ENCODE results near the gene MRPL38. TPM values are rescaled to one million over a fixed set of nuclear protein-coding genes. Genes with fewer than 3 reads are reported as not detected.
"Not testable (repeated sequence)": the region's sequence is repeated elsewhere in the genome, so short reads cannot be mapped to it uniquely, and the experiment has no call there.

The MRPL38 gene
- total RNA-seq, 1 donor from 2014 or later, result 65.6 TPM

DNA sequence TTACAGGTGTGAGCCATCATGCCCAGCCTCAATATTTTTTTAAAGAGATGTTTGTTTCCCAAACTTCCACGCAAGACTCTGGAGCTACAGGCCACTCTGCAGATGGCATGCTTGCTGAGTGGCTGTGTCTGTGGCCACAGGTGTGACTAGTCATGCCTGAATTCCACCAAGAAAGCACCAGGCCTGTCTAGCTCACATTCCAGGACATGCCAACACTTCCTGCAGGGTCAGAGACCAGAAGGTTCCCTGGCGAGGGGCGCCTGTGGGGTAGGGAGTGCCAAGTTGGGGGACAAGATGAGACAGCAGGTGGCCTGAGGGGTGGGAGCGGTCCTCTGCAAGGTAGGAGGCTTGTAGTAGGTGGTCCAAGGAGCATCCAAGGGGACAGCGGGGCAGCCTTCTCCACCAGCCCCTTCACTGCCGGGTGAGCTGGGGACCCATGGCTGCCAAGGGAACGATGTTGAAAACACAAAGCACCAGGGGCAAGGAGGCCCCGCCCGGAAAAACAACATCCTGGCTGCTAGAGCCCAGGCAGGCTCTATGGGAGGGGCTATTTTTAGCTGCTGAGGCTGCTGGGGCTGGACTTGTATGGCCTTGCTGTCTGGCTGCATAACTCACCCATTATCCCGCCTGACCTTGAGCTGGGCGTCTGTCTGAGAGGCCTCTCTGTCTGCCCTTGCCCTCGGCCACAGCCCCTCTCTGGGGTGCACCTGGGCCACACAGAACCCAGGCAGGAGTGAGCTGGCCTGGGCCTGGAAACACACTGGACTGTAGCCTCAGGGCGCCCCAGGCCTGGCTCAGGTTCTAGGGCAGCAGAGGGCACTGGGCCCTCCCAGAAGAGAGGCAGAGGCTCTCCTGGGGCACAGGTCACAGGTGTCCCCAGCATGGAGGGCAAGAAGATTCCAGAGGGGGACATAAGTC lies 32.0 kb downstream of the MRPL38 start:
- H3K36me3 ChIP-seq (ENCODE audit: insufficient read depth, low read length), result no peaks in the 10 kb centered on the region
- H3K27ac ChIP-seq (ENCODE audit: low read depth, low read length), result peak overlapping the region; percentile 52
- no peaks in the 10 kb centered on the region for H3K9me3 ChIP-seq (ENCODE audit: insufficient read depth, low read depth, low read length)
- H3K9ac ChIP-seq (ENCODE audit: low read length), result peak overlapping the region; percentile 56
- H3K4me2 ChIP-seq (ENCODE audit: low read length), result peak overlapping the region; percentile 60
- H3K27ac Mint-ChIP-seq (ENCODE audit: unreplicated experiment), result peak overlapping the region; percentile 85
- no peaks in the 10 kb centered on the region for H3K27me3 Mint-ChIP-seq (ENCODE audit: low read depth, unreplicated experiment)
- no peak for TF ChIP-seq EZH2 (IDR thresholded peaks at IDR 0.05; ENCODE audit: insufficient read depth, low read length)
- TF ChIP-seq, protein P1, sequence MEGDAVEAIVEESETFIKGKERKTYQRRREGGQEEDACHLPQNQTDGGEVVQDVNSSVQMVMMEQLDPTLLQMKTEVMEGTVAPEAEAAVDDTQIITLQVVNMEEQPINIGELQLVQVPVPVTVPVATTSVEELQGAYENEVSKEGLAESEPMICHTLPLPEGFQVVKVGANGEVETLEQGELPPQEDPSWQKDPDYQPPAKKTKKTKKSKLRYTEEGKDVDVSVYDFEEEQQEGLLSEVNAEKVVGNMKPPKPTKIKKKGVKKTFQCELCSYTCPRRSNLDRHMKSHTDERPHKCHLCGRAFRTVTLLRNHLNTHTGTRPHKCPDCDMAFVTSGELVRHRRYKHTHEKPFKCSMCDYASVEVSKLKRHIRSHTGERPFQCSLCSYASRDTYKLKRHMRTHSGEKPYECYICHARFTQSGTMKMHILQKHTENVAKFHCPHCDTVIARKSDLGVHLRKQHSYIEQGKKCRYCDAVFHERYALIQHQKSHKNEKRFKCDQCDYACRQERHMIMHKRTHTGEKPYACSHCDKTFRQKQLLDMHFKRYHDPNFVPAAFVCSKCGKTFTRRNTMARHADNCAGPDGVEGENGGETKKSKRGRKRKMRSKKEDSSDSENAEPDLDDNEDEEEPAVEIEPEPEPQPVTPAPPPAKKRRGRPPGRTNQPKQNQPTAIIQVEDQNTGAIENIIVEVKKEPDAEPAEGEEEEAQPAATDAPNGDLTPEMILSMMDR (IDR thresholded peaks at IDR 0.05; ENCODE audit: insufficient read depth, low read depth, low read length), result no peak
- H3K4me3 Mint-ChIP-seq (ENCODE audit: unreplicated experiment), result no peak overlapping the region
- peak overlapping the region; percentile 5 for H3K4me3 ChIP-seq (ENCODE audit: insufficient read depth, low read depth, low read length)
- peaks cover 43% of the 10 kb centered on the region for H3K4me1 ChIP-seq (ENCODE audit: insufficient read depth, low read length)
- H2AFZ ChIP-seq (ENCODE audit: low read depth, low read length), result peak overlapping the region; percentile 59
- H3K27me3 ChIP-seq (ENCODE audit: insufficient read depth, low read length), result no peaks in the 10 kb centered on the region
- peaks cover 2% of the 10 kb centered on the region for H3K36me3 Mint-ChIP-seq (ENCODE audit: low read depth, unreplicated experiment)
- H3K79me2 ChIP-seq (ENCODE audit: insufficient read depth, low read length), result no peaks in the 10 kb centered on the region
- H4K20me1 ChIP-seq (ENCODE audit: insufficient read depth, low read length), result peaks cover 4% of the 10 kb centered on the region
- no peak for FAIRE-seq
- peaks cover 13% of the 10 kb centered on the region for H3K4me1 Mint-ChIP-seq (ENCODE audit: low read depth, unreplicated experiment)
- DNase-seq (ENCODE audit: low read depth), result peak; percentile 56
- H3K9me3 Mint-ChIP-seq (ENCODE audit: unreplicated experiment), result no peaks in the 10 kb centered on the region

DNA sequence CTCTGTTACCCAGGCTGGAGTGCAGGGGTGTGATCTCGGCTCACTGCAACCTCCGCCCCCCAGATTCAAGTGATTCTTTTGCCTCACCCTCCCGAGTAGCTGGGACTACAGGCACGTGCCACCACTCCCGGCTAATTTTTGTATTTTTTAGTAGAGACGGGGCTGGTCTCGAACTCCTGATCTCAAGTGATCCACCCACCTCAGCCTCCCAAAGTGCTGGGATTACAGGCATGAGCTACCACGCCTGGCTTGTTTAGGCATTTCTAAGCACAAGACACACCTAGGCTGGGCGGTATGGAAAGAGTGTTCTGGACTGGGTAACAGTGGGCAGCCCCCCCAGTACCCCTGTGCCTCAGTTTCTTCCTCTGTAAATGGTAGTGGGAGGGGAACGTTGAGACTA lies 34.5 kb downstream of the MRPL38 start:
- Histone ChIP-seq H2AFZ (ENCODE audit: low read depth, low read length) (peak overlapping the region; percentile 49), H3K4me1 (ENCODE audit: insufficient read depth, low read length) (peaks cover 20% of the 10 kb centered on the region)
- not testable (repeated sequence) for H3K4me1 Mint-ChIP-seq (ENCODE audit: low read depth, unreplicated experiment); H3K9me3 ChIP-seq (ENCODE audit: insufficient read depth, low read depth, low read length); H3K27ac ChIP-seq (ENCODE audit: low read depth, low read length); H3K4me2 ChIP-seq (ENCODE audit: low read length); H3K27me3 Mint-ChIP-seq (ENCODE audit: low read depth, unreplicated experiment); H3K36me3 ChIP-seq (ENCODE audit: insufficient read depth, low read length); H4K20me1 ChIP-seq (ENCODE audit: insufficient read depth, low read length); H3K9ac ChIP-seq (ENCODE audit: low read length); H3K36me3 Mint-ChIP-seq (ENCODE audit: low read depth, unreplicated experiment); H3K27me3 ChIP-seq (ENCODE audit: insufficient read depth, low read length); H3K4me3 ChIP-seq (ENCODE audit: insufficient read depth, low read depth, low read length); H3K4me3 Mint-ChIP-seq (ENCODE audit: unreplicated experiment); H3K79me2 ChIP-seq (ENCODE audit: insufficient read depth, low read length); H3K9me3 Mint-ChIP-seq (ENCODE audit: unreplicated experiment); DNase-seq (ENCODE audit: low read depth); H3K27ac Mint-ChIP-seq (ENCODE audit: unreplicated experiment); FAIRE-seq

DNA sequence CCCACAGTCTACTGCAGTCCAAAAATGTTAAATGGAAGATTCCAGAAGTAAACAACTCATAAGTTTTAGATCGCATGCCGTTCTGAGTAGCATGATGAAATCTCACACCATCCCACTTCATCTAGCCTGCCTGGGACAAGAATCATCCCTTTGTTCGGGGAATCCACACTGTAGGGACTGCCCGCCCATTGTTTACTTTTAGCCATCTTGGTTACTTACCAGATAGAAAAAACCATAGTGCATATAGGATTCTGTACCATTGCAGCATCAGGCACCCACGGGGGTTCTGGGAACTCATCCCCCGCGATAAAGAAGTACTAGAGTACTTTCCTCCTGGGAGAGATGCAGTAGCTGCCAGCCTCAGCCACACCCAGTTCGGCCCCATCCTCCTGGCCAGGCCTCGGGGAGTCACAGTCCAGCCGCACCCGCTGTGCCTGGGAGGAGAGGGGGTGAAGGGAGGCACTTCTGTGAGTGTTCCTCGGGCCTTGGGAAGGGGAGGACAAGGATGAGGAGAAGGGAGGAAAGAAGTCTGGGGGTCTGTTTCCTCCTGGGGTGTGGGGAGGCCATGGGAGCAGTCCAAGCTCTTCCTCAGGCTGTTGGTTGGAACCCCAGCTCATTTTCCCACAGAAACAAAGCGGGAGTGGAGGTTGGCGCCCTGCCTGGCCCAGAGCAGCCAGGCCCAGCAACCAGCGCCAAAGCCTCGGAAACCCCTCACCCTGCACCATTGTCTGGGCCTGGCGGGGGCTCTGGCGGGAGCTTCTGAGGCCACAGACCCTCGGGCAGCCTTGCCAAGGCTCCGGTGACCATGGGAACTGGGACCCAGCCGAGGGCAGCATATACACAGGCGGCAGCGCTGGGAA lies 35.2 kb downstream of the MRPL38 start:
- no peak overlapping the region for H3K4me3 Mint-ChIP-seq (ENCODE audit: unreplicated experiment)

DNA sequence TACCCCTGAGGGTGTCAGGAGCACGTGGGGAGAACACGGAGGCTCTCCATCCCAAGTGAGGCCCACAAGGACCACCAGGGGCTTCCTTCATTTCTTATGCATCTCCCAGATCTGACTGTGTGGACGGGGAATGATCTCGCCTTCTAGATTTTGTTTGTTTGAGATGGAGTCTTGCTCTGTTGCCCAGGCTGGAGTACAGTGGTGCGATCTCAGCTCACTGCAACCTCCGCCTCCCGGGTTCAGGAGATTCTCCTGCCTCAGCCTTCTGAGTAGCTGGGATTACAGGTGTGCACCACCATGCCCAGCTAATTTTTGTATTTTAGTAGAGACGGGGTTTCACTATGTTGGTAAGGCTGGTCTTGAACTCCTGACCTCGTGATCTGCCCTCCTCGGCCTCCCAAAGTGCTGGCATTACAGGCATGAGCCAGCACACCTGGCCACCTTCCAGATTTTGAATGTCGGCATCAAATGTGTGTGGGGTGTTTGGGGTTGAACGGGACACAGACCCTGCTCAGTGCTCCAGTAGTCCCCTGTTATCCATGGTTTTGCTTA lies 35.9 kb downstream of the MRPL38 start:
- not testable (repeated sequence) for H3K27ac ChIP-seq (ENCODE audit: low read depth, low read length); H3K4me1 Mint-ChIP-seq (ENCODE audit: low read depth, unreplicated experiment)

More for the DNA sequence above, 35.2 kb downstream of the MRPL38 start:
- FAIRE-seq (no peak), DNase-seq (ENCODE audit: low read depth) (no peak)
- H3K4me1 Mint-ChIP-seq (ENCODE audit: low read depth, unreplicated experiment), result peaks cover 6% of the 10 kb centered on the region
- Histone ChIP-seq H4K20me1 (ENCODE audit: insufficient read depth, low read length) (no peaks in the 10 kb centered on the region), H3K36me3 (ENCODE audit: insufficient read depth, low read length) (no peaks in the 10 kb centered on the region), H3K27ac (ENCODE audit: low read depth, low read length) (no peak overlapping the region), H3K4me1 (ENCODE audit: insufficient read depth, low read length) (peaks cover 23% of the 10 kb centered on the region), H2AFZ (ENCODE audit: low read depth, low read length) (peak overlapping the region; percentile 49), H3K79me2 (ENCODE audit: insufficient read depth, low read length) (no peaks in the 10 kb centered on the region), H3K4me3 (ENCODE audit: insufficient read depth, low read depth, low read length) (no peak overlapping the region), H3K27me3 (ENCODE audit: insufficient read depth, low read length) (no peaks in the 10 kb centered on the region), H3K9ac (ENCODE audit: low read length) (no peak overlapping the region), H3K4me2 (ENCODE audit: low read length) (peak overlapping the region; percentile 18), H3K9me3 (ENCODE audit: insufficient read depth, low read depth, low read length) (no peaks in the 10 kb centered on the region)
- no peak overlapping the region for H3K27ac Mint-ChIP-seq (ENCODE audit: unreplicated experiment)
- no peaks in the 10 kb centered on the region for H3K27me3 Mint-ChIP-seq (ENCODE audit: low read depth, unreplicated experiment)
- H3K36me3 Mint-ChIP-seq (ENCODE audit: low read depth, unreplicated experiment), result peaks cover 2% of the 10 kb centered on the region
- TF ChIP-seq, protein P1 (IDR thresholded peaks at IDR 0.05; ENCODE audit: insufficient read depth, low read depth, low read length), result no peak
- TF ChIP-seq EZH2 (IDR thresholded peaks at IDR 0.05; ENCODE audit: insufficient read depth, low read length), result no peak
- no peaks in the 10 kb centered on the region for H3K9me3 Mint-ChIP-seq (ENCODE audit: unreplicated experiment)

More for the DNA sequence above, 35.9 kb downstream of the MRPL38 start:
- H3K4me3 ChIP-seq (ENCODE audit: insufficient read depth, low read depth, low read length); DNase-seq (ENCODE audit: low read depth); H3K27ac Mint-ChIP-seq (ENCODE audit: unreplicated experiment); FAIRE-seq; H3K4me3 Mint-ChIP-seq (ENCODE audit: unreplicated experiment); H3K79me2 ChIP-seq (ENCODE audit: insufficient read depth, low read length); H2AFZ ChIP-seq (ENCODE audit: low read depth, low read length); H3K36me3 Mint-ChIP-seq (ENCODE audit: low read depth, unreplicated experiment); H4K20me1 ChIP-seq (ENCODE audit: insufficient read depth, low read length); H3K9ac ChIP-seq (ENCODE audit: low read length); H3K36me3 ChIP-seq (ENCODE audit: insufficient read depth, low read length); H3K9me3 ChIP-seq (ENCODE audit: insufficient read depth, low read depth, low read length); H3K27me3 Mint-ChIP-seq (ENCODE audit: low read depth, unreplicated experiment); H3K9me3 Mint-ChIP-seq (ENCODE audit: unreplicated experiment); H3K4me2 ChIP-seq (ENCODE audit: low read length); H3K27me3 ChIP-seq (ENCODE audit: insufficient read depth, low read length): not testable (repeated sequence)
- peaks cover 28% of the 10 kb centered on the region for H3K4me1 ChIP-seq (ENCODE audit: insufficient read depth, low read length)

Data from astrocyte (in vitro differentiated cells and primary cell).